GM21529 (cell line): Measurements from ENCODE around the gene SLC49A3.
"Not testable (repeated sequence)": the region's sequence is repeated elsewhere in the genome, so short reads cannot be mapped to it uniquely, and the experiment has no call there.

ENCODE experiments used
- ATAC-seq: cut with Tn5 transposase; IDR thresholded peaks from one replicate; pipeline ENCODE4 v1.9.1; 2021; ENCODE audit not compliant: unreplicated experiment

SLC49A3 gene

DNA sequence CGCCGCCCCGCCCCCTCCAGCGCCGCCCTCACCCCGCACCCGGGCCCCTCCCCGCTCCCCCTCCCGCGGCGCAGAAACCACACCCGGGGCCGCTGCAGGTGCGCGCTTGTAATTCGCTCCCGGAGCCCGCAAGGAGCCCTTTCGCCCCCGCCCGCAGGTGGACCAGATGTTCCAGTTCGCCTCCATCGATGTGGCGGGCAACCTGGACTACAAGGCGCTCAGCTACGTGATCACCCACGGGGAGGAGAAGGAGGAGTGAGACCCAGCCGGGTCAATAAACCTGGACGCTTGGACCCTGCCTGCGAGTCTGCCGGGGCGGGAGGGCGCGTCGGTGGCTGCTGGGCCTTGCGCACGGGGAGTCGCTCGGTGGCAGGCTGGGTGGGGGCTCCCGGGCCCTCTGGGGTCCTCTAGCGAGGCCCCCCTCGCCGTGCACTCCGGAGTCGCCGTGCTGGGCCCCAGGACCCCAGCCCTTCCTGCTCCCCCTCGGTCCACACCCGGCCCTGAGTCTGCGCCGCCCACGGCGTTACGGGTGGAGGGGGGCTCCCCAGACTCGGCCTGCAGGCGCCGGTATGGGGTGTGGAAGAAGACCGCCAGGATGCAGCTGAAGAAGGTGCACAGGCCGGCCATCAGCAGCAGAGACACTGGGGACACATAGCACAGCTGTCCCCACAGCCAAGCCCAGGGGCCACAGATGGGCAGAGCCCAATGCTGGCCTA is 7.1 kb downstream of the SLC49A3 start:
- ATAC-seq: no peak

DNA sequence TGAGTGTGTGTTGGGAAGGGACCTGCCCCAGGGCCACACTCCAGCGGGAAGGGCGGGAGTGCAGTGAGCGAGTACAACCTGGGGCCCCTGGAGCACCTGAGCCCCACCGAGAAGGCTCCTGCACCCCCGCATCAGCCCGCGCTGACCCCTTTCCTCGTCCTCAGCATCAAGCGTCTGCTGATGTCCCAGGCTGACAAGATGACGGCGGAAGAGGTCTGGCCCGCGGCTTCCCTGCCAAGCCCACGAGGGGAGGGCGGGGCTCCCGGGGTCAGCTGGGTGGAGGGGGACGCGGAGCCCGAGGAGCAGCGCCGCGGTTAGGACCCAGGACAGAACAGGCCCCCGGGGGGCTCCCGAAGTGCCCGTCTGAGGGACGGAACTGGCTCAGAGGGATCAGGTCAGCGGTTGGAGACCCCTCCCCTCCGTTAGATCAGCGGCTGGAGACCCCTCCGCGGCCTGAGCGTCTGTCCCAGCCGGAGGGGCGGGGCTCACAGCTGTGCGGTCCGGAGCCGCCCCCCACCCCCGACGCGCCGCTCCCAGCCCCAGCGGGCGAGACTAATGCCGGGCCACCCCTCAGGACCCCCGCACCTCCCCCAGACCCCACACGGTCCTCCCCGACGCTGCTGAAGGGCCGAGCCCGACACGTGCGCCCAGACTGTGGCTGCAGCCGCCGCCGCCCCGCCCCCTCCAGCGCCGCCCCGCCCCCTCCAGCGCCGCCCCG is 7.9 kb downstream of the SLC49A3 start:
- ATAC-seq: no peak

- ATAC-seq: no peak
These were observed 8.4 kb downstream of the SLC49A3 start for GRCh38 chr4:680551-680927.

GRCh38 chr4:680091-680490 is 8.9 kb downstream of the SLC49A3 start:
- no peak for ATAC-seq

DNA sequence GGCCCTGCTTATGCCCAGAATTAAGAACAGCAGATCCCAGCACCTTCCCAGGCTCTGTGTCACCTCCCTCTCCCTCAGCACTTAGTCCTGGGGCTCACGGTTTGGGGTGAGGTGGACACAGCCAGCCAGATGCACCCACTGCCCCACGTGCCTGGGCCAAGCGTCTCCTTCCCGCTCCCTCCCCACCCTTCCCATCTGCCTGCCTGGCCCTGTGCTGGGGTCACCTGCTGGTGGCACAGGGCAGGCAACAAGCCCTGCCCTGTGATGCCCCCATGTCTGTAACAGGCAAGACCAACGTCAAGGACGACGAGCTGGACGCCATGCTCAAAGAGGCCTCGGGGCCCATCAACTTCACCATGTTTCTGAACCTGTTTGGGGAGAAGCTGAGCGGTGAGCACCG is 9.3 kb downstream of the SLC49A3 start:
- no peak for ATAC-seq

- no peak for ATAC-seq
These were observed 9.9 kb downstream of the SLC49A3 start for GRCh38 chr4:679104-679481.

GRCh38 chr4:678331-679103 is 10.4 kb downstream of the SLC49A3 start:
- no peak for ATAC-seq

DNA sequence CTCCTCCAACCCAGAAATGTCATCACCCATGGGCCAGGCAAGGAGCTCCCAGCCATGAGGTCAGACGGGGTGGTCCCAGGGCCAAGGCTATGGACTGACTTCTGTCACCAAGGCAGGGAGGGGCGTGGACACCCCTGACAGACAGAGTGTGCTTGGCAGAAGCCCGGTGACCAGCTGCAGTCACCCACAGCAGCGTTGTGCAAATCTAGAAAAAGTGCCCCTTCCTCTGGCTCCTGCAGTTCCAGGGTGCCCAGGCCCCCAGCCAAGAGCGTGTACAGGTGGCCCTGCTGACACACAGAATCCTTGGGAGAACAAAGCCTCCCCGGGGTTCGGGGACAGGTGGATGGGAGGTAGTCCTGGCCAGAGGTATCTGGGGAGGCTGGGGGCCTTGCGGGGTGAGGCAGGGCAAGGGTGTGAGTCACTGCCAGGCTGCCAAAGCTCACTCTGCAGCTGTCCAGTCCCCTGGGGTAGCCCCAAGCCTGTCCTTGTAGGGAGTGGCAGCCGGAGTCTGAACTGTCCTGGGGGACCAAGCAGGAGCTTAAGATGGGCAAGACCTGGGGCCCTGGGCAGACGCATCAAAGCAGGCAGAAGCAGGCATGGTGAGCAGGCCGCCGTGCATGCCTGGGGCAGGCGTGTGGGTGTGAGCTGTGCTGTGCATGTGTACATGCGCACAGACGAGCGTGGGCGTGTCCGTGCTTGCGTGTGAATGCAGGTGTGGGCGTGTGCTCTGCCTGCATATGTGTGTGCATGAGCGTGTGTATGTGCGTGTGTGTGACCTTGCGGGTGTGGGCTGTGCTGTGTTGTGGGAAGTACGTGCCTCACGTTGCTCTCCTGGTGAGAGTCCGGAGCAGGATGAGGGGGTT is 11.3 kb downstream of the SLC49A3 start:
- ATAC-seq: no peak

DNA sequence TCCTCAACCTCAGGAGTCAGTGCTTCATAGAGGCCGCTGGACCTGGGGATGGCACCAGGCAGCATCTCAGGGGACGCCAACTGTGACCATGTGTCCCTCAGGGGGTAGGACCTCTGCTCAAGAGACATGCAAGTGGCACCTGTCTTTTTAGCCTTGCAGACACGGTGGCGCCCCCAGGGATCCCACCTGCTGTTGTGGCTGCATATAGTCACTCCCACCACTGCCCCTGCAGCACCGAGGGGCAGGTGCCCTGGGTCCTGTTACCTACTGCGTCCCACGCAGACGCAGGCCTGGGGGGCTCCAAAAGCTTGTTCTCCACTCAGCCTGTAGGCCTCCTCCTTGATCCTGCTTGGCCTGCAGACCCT is 12.1 kb downstream of the SLC49A3 start:
- ATAC-seq: no peak

DNA sequence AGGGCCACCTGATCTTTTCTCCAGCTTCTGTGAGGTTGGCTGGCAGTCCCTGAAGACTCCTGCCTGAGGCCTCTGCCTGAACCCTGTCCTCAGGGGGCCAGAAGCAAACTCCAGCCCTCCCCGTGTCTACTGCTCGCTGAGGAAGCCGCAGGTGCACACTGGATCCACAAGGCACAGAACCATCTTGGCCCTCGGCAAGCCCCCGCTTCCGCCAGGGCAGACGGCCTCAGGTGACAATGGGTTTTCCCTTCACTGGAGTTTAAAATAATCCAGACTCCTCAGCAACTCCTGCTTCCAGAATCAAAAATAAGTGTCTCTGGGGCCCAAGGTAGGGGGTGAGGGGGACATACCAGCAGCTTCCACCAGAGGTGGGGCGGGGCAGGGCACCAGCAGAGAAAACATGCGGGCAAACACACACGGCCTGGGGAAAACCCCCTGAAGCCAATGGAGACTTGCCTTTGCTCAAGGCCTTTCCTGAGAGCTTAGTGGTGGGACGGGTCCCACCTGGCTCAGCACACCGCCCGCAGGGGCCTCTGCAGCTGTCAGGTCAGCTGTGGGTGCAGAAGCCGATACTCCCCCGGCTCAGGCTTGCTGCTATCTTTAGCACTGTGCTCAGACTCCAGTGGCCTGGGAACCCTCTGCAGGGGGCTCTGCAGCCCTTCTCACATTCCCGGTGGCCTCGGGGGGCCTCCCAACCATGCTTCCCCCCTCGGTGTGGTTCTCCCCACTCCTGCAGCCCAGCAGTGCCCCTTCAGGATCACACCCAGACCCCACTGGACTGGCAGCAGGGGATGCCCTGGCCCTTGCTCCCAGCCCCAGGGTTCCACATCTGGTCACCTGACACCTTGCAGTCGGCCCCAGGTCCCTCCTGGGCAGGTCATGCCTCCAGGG is 12.7 kb downstream of the SLC49A3 start:
- peak; percentile 34 for ATAC-seq

DNA sequence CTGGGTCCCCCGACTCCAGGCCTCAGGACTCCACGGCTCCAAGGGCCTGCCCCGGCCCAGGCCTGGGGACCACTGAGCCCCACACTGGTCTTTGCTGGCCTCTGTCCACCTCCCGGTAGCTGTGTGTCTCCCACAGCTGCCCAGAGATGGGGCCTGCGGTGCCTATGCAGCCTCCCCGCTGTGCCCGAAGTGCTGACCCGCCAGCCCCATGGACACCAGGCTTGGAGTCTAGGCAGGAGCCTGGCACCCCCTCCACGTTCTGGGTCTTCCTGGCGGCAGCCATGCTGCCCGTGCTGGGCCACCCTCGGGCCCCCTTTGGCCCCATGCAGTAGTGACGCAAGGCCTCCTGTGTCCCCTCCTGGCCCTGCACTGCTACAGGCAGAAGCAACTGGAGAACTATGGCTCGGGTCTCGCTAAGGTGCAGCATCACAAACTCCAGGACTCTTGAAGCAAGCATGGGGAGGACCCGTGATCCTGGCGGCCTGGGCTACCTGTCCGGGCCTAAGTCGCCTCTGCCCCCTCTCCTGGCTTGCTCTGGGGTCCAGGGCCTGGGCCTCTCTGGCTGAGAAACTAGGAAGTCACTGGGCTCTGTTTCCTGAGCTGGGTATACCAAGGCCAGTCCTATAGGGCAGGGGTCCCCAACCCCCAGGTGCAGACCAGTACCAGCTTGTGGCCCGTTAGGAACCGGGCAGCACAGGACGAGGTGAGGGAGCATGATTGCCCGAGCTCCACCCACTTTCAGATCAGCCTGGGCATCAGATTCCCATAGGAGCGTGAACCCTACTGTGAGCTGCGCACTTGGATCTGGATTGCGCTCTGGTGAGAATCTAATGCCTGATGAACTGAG is 13.7 kb downstream of the SLC49A3 start:
- ATAC-seq: peak; percentile 2

DNA sequence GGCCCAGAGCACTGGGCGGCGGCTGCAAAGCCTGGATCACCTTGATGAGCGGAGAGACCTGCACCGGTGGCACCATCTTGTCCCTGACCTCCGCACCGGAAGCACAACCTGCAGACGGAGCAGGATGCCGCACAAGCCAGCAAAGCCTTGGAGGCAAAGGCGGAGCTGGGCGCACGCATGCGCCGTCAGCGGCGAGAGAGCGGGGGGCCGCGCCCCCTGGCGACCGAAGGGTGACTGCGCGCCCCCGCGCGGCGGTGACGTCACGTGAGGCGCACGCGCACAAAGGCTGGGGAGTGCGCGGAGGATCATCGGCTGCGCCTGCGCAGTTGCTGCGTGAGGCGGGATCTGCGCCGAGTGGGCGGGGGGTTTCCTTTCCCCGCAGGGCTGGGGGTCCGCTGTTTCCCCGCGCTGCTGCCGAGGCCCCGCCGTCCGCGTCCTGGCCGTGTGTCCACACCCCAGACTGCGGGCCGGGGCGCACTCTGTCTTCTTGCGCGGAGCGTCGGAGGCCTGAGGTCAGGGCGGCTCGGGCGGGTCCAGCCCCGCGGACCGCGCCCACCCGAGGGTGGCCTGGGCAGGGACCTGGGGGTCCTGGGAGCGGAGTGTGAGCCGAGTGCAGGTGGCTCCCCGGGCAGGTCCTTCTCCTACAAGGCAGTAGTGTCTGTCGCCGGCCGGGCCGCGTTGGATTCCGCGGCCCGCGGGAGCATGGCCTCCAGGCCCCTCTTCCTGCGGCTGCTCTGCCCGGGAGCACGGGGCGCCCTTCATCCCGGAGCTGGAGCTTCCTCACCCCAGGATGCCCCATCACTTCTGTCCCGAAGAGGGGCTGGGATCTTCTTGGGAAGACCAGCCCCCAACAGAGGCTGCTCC is 14.5 kb downstream of the SLC49A3 start, which contains the start of the genes ATP5ME and MYL5:
TSS of gene ATP5ME (minus strand) at position 105 of the 864 bp plus-strand sequence. CDS start at position 76, 29 bp downstream.
TSS of gene MYL5 (plus strand) at position 371 of the 864 bp plus-strand sequence. CDS start 3,485 bp downstream, outside the sequence.
- peak; percentile 69 for ATAC-seq

DNA sequence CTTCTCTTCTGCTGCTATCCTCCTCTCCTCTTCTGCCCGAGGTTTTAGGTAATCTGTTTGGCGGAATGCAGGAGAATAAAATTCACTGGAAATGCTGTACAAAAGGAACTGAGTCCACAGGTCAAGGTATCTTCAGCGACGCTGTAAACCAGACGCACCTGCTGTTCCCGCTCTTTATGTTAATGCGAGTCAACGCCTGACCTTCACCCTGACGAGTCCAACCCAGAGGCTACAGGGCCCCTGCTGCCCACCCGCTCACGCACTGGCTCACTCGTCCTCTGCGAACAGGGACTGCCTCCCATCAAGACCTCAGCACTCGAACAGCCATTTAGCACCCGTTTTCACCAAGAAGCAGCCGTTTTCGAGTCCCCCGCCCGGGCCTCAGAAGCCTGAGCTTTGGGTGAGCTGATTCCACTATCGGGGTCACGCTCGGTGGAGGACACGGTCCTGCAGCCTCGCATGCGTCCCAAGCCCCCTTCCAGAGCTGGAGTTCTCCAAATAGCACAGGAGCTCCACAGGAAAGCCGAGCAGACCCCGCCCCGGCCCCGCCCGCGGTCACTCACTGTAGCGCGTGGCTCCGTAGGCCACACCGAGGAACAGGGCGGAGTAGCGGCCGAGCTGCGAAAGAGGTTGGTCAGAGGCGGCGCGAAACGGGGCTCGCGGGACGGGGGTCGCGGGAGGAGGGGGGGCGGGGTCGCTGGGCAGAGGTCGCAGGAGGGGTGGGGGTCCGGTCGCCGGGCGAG is 15.4 kb downstream of the SLC49A3 start:
- no peak for ATAC-seq

GRCh38 chr4:671769-672168 is 17.2 kb downstream of the SLC49A3 start:
- ATAC-seq: no peak

DNA sequence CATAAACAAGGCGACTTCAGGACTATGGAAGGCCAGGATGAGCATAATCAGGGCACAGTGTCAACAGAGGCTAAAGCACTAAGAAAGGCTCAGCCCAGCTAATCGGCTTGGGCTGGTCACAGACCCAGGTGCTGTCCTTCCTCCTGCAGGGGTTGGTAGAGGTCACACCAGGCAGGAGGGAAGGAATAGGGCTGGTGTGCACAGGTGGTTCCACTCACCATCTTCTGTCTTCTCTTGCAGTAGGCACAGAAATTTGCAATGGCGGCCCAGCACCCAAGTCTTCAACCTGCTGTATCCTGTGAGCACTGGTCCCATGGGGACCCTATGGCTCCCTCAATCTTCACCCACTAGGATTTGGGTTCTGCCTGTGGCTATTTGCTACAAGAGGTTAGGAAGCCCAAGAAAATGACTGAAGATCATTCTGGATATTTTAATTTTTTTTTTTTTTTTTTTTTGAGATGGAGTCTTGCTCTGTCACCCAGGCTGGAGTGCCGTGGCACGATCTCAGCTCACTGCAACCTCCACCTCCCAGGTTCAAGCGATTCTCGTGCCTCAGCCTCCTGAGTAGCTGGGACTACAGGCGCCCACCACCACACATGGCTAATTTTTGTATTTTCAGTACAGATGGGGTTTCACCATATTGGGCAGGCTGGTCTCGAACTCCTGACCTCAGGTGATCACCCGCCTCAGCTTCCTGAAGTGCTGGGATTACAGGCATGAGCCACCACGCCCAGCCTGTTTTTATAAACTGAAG is 19.0 kb downstream of the SLC49A3 start:
- ATAC-seq: not testable (repeated sequence)

DNA sequence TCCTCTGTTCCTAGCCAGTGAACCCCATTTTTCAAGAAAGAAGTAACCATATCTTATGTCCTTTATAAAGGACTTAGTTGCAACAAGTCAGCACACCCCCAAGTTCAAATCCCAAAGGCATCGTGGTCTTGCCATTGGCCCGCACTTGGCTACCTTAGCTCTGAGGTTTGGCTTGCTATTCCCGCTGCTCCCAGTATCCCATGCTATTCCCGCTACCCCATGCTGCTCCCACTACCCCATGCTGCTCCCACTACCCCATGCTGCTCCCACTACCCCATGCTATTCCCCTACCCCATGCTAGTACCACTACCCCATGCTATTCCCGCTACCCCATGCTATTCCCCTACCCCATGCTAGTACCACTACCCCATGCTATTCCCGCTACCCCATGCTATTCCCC is 20.7 kb downstream of the SLC49A3 start:
- not testable (repeated sequence) for ATAC-seq

- ATAC-seq: no peak
These were observed 21.4 kb downstream of the SLC49A3 start for GRCh38 chr4:667545-667925.
